ENCODE results near the gene MX1. TPM values are rescaled to one million over a fixed set of nuclear protein-coding genes. Genes with fewer than 3 reads are reported as not detected.

Gene MX1, protein sequence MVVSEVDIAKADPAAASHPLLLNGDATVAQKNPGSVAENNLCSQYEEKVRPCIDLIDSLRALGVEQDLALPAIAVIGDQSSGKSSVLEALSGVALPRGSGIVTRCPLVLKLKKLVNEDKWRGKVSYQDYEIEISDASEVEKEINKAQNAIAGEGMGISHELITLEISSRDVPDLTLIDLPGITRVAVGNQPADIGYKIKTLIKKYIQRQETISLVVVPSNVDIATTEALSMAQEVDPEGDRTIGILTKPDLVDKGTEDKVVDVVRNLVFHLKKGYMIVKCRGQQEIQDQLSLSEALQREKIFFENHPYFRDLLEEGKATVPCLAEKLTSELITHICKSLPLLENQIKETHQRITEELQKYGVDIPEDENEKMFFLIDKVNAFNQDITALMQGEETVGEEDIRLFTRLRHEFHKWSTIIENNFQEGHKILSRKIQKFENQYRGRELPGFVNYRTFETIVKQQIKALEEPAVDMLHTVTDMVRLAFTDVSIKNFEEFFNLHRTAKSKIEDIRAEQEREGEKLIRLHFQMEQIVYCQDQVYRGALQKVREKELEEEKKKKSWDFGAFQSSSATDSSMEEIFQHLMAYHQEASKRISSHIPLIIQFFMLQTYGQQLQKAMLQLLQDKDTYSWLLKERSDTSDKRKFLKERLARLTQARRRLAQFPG
- 100 to 1,000 TPM; 609 to 666 TPM for total RNA-seq

GRCh38 chr21:41425954-41426675 lies at the start of gene MX1:
TSS of gene MX1 (plus strand) at chr21:41426239. CDS start at chr21:41432071, 5,832 bp downstream.
- Mint-ChIP-seq H3K27me3 (no peaks in the 10 kb centered on the region), H3K9me3 (no peaks in the 10 kb centered on the region), H3K36me3 (peaks cover 50% of the 10 kb centered on the region), H3K27ac (peak within 1 kb of the TSS; percentile 98), H3K4me1 (peaks cover 67% of the 10 kb centered on the region), H3K4me3 (peak within 1 kb of the TSS; percentile 97)
- ATAC-seq (ENCODE audit: low read depth) (peak; percentile 96), DNase-seq (peak; percentile 97)
- POLR2A ChIA-PET: interaction anchor here (0.6 to 7.4 kb wide), 22 partner anchors 8 to 476 kb away, joined by 3 to 233 read pairs (median 7); partner anchors contain the start of genes MX2 and PRDM15

GRCh38 chr21:41377715-41378114 lies 48.3 kb upstream of the MX1 start:
- Mint-ChIP-seq H3K36me3 (peaks cover 42% of the 10 kb centered on the region), H3K27ac (peak overlapping the region; percentile 60), H3K9me3 (no peaks in the 10 kb centered on the region), H3K4me3 (no peak overlapping the region), H3K4me1 (peaks cover 11% of the 10 kb centered on the region), H3K27me3 (no peaks in the 10 kb centered on the region)
- POLR2A ChIA-PET: interaction anchor here (4.1 kb wide), 1 partner anchor 15 kb away, joined by 16 read pairs; the partner anchor contains the start of gene MX2
- no peak for ATAC-seq (ENCODE audit: low read depth)
- DNase-seq: no peak

DNA sequence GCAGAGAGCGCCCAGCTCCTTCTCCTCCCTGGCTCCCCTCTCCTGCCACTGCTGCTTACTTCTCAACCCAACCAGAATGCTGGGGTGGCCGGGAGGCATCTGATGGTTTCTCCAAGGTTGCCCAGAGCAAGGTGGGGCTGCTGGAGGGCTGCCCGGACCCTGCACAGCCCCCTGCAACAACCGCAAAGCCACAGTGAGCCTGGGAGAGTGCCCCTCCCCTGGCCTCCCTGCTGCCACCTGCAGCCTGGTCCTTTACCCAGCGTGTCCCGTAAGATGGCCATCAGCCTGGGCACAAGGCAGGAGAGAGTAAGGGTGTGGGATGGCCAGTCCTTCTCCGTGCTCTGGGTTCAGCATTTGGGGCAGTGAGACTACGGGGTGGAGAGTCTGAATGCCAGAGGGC lies 47.2 kb upstream of the MX1 start:
- Mint-ChIP-seq H3K9me3 (no peaks in the 10 kb centered on the region), H3K27me3 (no peaks in the 10 kb centered on the region), H3K4me3 (no peak overlapping the region), H3K27ac (no peak overlapping the region), H3K36me3 (peaks cover 48% of the 10 kb centered on the region), H3K4me1 (peaks cover 7% of the 10 kb centered on the region)
- ATAC-seq (ENCODE audit: low read depth): no peak
- no peak for DNase-seq
- POLR2A ChIA-PET: no interaction called here

DNA sequence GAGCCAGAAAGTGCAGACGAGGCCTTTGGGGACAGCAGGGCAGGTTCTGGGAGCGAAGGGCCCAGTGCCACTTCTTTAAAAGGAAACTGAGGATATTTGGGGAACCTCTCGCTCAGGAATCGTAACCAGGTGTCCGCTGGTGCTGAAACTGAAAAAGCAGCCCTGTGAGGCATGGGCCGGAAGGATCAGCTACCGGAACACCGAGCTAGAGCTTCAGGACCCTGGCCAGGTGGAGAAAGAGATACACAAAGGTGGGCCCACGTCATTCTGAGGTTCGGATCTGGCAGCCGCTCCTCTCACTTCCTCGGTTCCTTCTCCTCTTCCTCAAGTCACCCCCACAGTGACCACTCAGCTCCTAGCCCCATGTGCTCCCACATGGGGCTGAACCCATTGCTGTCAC lies 46.1 kb upstream of the MX1 start:
- ATAC-seq (ENCODE audit: low read depth): no peak
- no peak overlapping the region for H3K4me3 Mint-ChIP-seq
- POLR2A ChIA-PET: no interaction called here
- peaks cover 51% of the 10 kb centered on the region for H3K36me3 Mint-ChIP-seq
- H3K27ac Mint-ChIP-seq: no peak overlapping the region
- H3K27me3 Mint-ChIP-seq: no peaks in the 10 kb centered on the region
- H3K9me3 Mint-ChIP-seq: no peaks in the 10 kb centered on the region
- H3K4me1 Mint-ChIP-seq: peaks cover 3% of the 10 kb centered on the region
- DNase-seq: no peak

GRCh38 chr21:41381731-41382130 lies 44.3 kb upstream of the MX1 start:
- Mint-ChIP-seq H3K36me3 (peaks cover 61% of the 10 kb centered on the region), H3K27me3 (no peaks in the 10 kb centered on the region), H3K27ac (no peak overlapping the region), H3K4me1 (peaks cover 1% of the 10 kb centered on the region), H3K9me3 (no peaks in the 10 kb centered on the region), H3K4me3 (no peak overlapping the region)
- POLR2A ChIA-PET: interaction anchor here (0.9 kb wide), 1 partner anchor 99 kb away, joined by 4 read pairs; no protein-coding TSS in a partner anchor
- no peak for DNase-seq
- no peak for ATAC-seq (ENCODE audit: low read depth)

DNA sequence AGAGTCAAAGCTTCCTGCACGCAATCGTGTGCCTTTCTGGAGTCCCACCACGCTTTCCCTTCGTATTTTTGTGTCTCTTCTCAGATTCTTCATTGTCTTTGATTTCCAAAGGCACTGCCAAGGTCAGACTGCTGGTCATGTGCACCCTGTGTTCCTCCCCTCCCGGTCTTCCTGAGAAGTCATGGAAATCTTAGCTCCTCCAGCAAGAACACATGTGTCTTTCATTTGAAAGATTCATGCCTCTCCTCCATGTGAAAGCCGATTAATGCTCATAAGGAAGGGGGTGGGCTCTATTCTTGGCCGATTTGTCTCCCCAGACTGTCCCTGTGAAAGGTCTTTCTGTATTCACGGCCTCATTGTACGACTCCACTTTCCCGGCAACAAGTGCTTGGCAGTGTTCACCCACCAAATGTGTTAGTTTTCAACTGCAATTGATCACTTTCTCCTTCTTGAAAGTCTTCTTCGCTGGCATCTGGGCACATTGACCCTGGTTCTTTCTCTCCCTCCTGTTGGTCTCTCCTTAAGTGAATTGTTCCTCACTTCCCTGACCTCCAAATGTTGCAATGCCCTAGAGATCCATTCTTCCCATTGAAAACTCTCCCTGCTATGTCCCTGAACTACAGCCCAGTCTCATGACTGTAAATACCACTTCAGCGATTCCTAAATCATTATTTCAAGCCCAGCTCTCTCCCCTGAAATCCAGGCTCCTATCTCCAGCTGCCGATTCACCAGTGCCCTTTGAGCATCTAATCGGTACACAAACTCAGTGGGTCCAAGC lies 38.8 kb upstream of the MX1 start:
- H3K27ac Mint-ChIP-seq: peak overlapping the region; percentile 8
- no peaks in the 10 kb centered on the region for H3K27me3 Mint-ChIP-seq
- H3K9me3 Mint-ChIP-seq: no peaks in the 10 kb centered on the region
- DNase-seq (no peak), ATAC-seq (ENCODE audit: low read depth) (no peak)
- H3K4me3 Mint-ChIP-seq: no peak overlapping the region
- H3K4me1 Mint-ChIP-seq: peaks cover 1% of the 10 kb centered on the region
- POLR2A ChIA-PET: no interaction called here
- peaks cover 46% of the 10 kb centered on the region for H3K36me3 Mint-ChIP-seq

- no peaks in the 10 kb centered on the region for H3K27me3 Mint-ChIP-seq
- POLR2A ChIA-PET: no interaction called here
- no peak overlapping the region for H3K27ac Mint-ChIP-seq
- no peak for DNase-seq
- peaks cover 1% of the 10 kb centered on the region for H3K4me1 Mint-ChIP-seq
- H3K36me3 Mint-ChIP-seq: peaks cover 42% of the 10 kb centered on the region
- no peak overlapping the region for H3K4me3 Mint-ChIP-seq
- ATAC-seq (ENCODE audit: low read depth): no peak
- no peaks in the 10 kb centered on the region for H3K9me3 Mint-ChIP-seq
These were observed 38.2 kb upstream of the MX1 start for GRCh38 chr21:41387824-41388223.

GRCh38 chr21:41388259-41388658 lies 37.8 kb upstream of the MX1 start:
- Mint-ChIP-seq H3K36me3 (peaks cover 41% of the 10 kb centered on the region), H3K4me1 (peaks cover 2% of the 10 kb centered on the region), H3K4me3 (no peak overlapping the region), H3K9me3 (no peaks in the 10 kb centered on the region), H3K27ac (no peak overlapping the region), H3K27me3 (no peaks in the 10 kb centered on the region)
- POLR2A ChIA-PET: no interaction called here
- DNase-seq (no peak), ATAC-seq (ENCODE audit: low read depth) (no peak)

- ATAC-seq (ENCODE audit: low read depth) (no peak), DNase-seq (no peak)
- Mint-ChIP-seq H3K36me3 (peaks cover 45% of the 10 kb centered on the region), H3K27me3 (no peaks in the 10 kb centered on the region), H3K4me3 (no peak overlapping the region), H3K27ac (no peak overlapping the region), H3K9me3 (no peaks in the 10 kb centered on the region), H3K4me1 (peaks cover 8% of the 10 kb centered on the region)
- POLR2A ChIA-PET: no interaction called here
These were observed 35.9 kb upstream of the MX1 start for GRCh38 chr21:41390043-41390639.

- H3K4me1 Mint-ChIP-seq: peaks cover 8% of the 10 kb centered on the region
- H3K27ac Mint-ChIP-seq: no peak overlapping the region
- H3K36me3 Mint-ChIP-seq: peaks cover 55% of the 10 kb centered on the region
- no peak overlapping the region for H3K4me3 Mint-ChIP-seq
- H3K9me3 Mint-ChIP-seq: no peaks in the 10 kb centered on the region
- DNase-seq (no peak), ATAC-seq (ENCODE audit: low read depth) (no peak)
- POLR2A ChIA-PET: no interaction called here
- no peaks in the 10 kb centered on the region for H3K27me3 Mint-ChIP-seq
These were observed 32.1 kb upstream of the MX1 start for GRCh38 chr21:41393876-41394465.

DNA sequence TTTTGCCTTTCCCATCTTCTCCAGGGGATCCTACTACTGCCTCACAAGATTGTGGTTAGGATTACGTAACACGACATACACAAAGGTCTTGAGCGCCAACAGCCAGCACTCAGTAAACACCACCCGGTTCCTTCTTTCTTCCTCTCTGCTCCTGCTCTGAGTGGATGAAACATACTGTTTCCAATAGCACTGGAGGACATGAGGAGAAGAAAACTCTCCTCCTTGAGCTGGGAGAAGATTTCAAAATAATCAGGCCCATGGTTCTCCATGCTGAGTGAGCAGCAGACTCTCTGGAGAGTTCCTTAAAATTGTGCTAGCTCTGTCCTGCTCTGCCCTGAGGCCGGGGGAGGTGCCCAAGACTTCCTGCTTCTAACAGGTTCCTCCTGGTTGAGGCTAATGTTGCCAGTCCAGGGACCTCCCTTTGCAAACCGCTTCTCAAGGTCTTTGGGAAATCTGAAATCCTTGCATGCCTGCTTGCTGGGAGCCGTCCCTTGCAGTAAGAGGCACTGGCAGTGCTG lies 29.4 kb upstream of the MX1 start:
- H3K4me3 Mint-ChIP-seq: no peak overlapping the region
- DNase-seq (no peak), ATAC-seq (ENCODE audit: low read depth) (no peak)
- H3K4me1 Mint-ChIP-seq: peaks cover 8% of the 10 kb centered on the region
- peaks cover 68% of the 10 kb centered on the region for H3K36me3 Mint-ChIP-seq
- no peaks in the 10 kb centered on the region for H3K27me3 Mint-ChIP-seq
- no peak overlapping the region for H3K27ac Mint-ChIP-seq
- POLR2A ChIA-PET: no interaction called here
- H3K9me3 Mint-ChIP-seq: no peaks in the 10 kb centered on the region

DNA sequence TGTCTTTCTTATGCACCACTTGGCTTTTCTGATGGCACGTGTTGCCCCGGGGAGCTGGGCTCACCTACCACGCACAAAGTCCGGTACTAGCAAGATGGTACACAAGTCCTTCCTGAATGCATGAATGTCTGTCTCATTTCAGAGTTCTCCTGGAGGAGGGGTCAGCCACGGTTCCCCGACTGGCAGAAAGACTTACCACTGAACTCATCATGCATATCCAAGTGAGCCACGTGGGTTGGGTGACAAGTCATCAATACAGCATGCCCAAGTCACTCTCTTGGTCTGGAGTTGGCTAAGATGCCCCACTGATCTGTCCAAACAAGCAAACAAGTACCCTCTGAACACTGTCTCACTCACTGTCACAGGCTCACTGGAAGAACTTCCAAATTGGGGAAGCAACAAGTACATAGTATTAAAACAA lies 28.6 kb upstream of the MX1 start:
- POLR2A ChIA-PET: no interaction called here
- H3K27me3 Mint-ChIP-seq: no peaks in the 10 kb centered on the region
- H3K36me3 Mint-ChIP-seq: peaks cover 67% of the 10 kb centered on the region
- H3K27ac Mint-ChIP-seq: no peak overlapping the region
- H3K4me3 Mint-ChIP-seq: no peak overlapping the region
- H3K9me3 Mint-ChIP-seq: no peaks in the 10 kb centered on the region
- ATAC-seq (ENCODE audit: low read depth) (no peak), DNase-seq (no peak)
- peaks cover 8% of the 10 kb centered on the region for H3K4me1 Mint-ChIP-seq

Measured in activated naive CD8-positive, alpha-beta T cell treated with anti-CD3 and anti-CD28 coated beads, Interleukin-2, amount 10 ng/mL, durations not matched to agents 7 days and 5 days (primary cell).